GM12878 (cell line): ENCODE data around the gene SNX8. TPM values are rescaled to one million over a fixed set of nuclear protein-coding genes. Genes with fewer than 3 reads are reported as not detected.
A peak's percentile ranks its signal among the peaks of the same experiment; 100 is the strongest.

Experiments used
- ATAC-seq: fragments of 200-7000 bp; cut with Tn5 transposase; 3 replicates; pipeline ENCODE4 v1.9.1; 2020; ENCODE audit warnings: mild to moderate bottlenecking, moderate library complexity
- BruUV-seq: library from RNA; stranded (reverse); fragments of 400-500 nt; replicated peaks from 2 replicates; lab custom pipeline; 2021; lab: Mats Ljungman, UMichigan
- CTCF ChIA-PET: fragments of 300-600 bp; sonication (Branson Sonifier 250); formaldehyde crosslinking; extraction: SDS; loops from one replicate; lab custom pipeline; 2021; ENCODE audit warnings: inconsistent platforms; lab: Yijun Ruan, JAX
- POLR2A ChIA-PET: fragments of 350-600 bp; formaldehyde crosslinking; extraction: SDS; loops from one replicate; lab custom pipeline; 2021; ENCODE audit warnings: inconsistent platforms; lab: Charles Lee
- RAD21 ChIA-PET: fragments of 300-600 bp; sonication (Branson Sonifier 250); formaldehyde crosslinking; loops from one replicate; lab custom pipeline; 2023; ENCODE audit warnings: antibody characterized with exemption; ENCODE audit not compliant: unreplicated experiment; lab: Charles Lee
- SMC1A ChIA-PET: fragments of 300-600 bp; sonication (Branson Sonifier 250); formaldehyde crosslinking; loops from one replicate; lab custom pipeline; 2023; ENCODE audit not compliant: unreplicated experiment, uncharacterized antibody; lab: Charles Lee
- DNase-seq: peaks from one replicate; pipeline ENCODE4 v3.0.0-alpha.2; 2011; ENCODE audit warnings: low read depth, low spot score
- FAIRE-seq: peaks from 3 replicates; lab custom pipeline; 2011; peaks lifted over from hg19 to GRCh38; lab: Jason Lieb, UNC
- H2AFZ ChIP-seq: 2 replicates; pipeline ENCODE4 v1.6.0; 2011; ENCODE audit warnings: low read depth, low read length, control low read depth; ENCODE audit not compliant: control insufficient read depth
- H3K27ac ChIP-seq: 2 replicates; pipeline ENCODE4 v1.5.1; 2011; ENCODE audit warnings: control low read depth; ENCODE audit not compliant: control insufficient read depth, insufficient read depth
- H3K27me3 ChIP-seq, 2 experiments: replicated peaks in 1 of 2; 2 replicates each; pipeline versions ENCODE4 v1.6.0 to v1.6.1; 2011; ENCODE audit warnings: low read length in 1 of 2; ENCODE audit not compliant: control insufficient read depth in 2 of 2, insufficient read depth in 2 of 2
- H3K36me3 ChIP-seq, 2 experiments: 2 replicates each; pipeline ENCODE4 v1.5.1; 2011; ENCODE audit warnings: low read length in 1 of 2; ENCODE audit not compliant: control insufficient read depth in 2 of 2, insufficient read depth in 2 of 2
- H3K4me1 ChIP-seq: 2 replicates; pipeline ENCODE4 v1.6.1; 2011; ENCODE audit warnings: mild to moderate bottlenecking, low read length, moderate library complexity, mixed read lengths; ENCODE audit not compliant: control insufficient read depth, insufficient read depth
- H3K4me2 ChIP-seq: 2 replicates; pipeline ENCODE4 v1.6.0; 2011; ENCODE audit warnings: control low read depth; ENCODE audit not compliant: control insufficient read depth, insufficient read depth
- H3K4me3 ChIP-seq: fragments of 200-600 bp; sonication (generic); 2 replicates; pipeline ENCODE4 v1.5.1; 2016
- H3K79me2 ChIP-seq: 2 replicates; pipeline ENCODE4 v1.6.0; 2011; ENCODE audit warnings: low read length; ENCODE audit not compliant: control insufficient read depth, insufficient read depth
- H3K9ac ChIP-seq: 2 replicates; pipeline ENCODE4 v1.8.0; 2011; ENCODE audit warnings: low read length, control low read depth, mixed read lengths; ENCODE audit not compliant: control insufficient read depth, insufficient read depth
- H3K9me3 ChIP-seq: replicated peaks from 3 replicates; pipeline ENCODE4 v1.5.1; 2011; ENCODE audit warnings: mild to moderate bottlenecking, low read length; ENCODE audit not compliant: control insufficient read depth, insufficient read depth
- H4K20me1 ChIP-seq: 2 replicates; pipeline ENCODE4 v1.6.0; 2011; ENCODE audit not compliant: control insufficient read depth, insufficient read depth
- BCLAF1 ChIP-seq: fragments of 450-650 bp; IDR thresholded peaks from 2 replicates; pipeline ENCODE4 v1.6.1; 2017; ENCODE audit warnings: antibody characterized with exemption, mild to moderate bottlenecking, moderate library complexity
- ESRRA ChIP-seq: IDR thresholded peaks from 2 replicates; pipeline ENCODE4 v1.6.1; 2012; ENCODE audit warnings: mild to moderate bottlenecking, low read length, improper control_type of control experiment
- GATAD2B ChIP-seq: fragments of 450-650 bp; conservative IDR thresholded peaks from 2 replicates; pipeline ENCODE4 v1.6.1; 2017; ENCODE audit warnings: low read depth, mild to moderate bottlenecking, moderate library complexity
- MEF2B ChIP-seq: fragments of 450-650 bp; IDR thresholded peaks from 2 replicates; pipeline ENCODE4 v1.6.1; 2018; ENCODE audit warnings: mild to moderate bottlenecking, moderate library complexity; ENCODE audit not compliant: partially characterized antibody, poor library complexity, severe bottlenecking
- MYB ChIP-seq: fragments of 150-350 bp; IDR thresholded peaks from 2 replicates; pipeline ENCODE4 v1.6.1; 2014; ENCODE audit warnings: mild to moderate bottlenecking, low read depth, low read length, borderline replicate concordance
- NR2C1 ChIP-seq: fragments of 450-650 bp; IDR thresholded peaks from 2 replicates; pipeline ENCODE4 v1.6.1; 2017; ENCODE audit warnings: antibody characterized with exemption, mild to moderate bottlenecking, moderate library complexity
- PAX8 ChIP-seq: fragments of 450-650 bp; IDR thresholded peaks from 2 replicates; pipeline ENCODE4 v1.6.1; 2017; ENCODE audit warnings: mild to moderate bottlenecking, moderate library complexity
- PML ChIP-seq: IDR thresholded peaks from 2 replicates; pipeline ENCODE4 v1.6.1; 2012; ENCODE audit warnings: low read length, inconsistent platforms
- POLR2AphosphoS2 ChIP-seq: IDR thresholded peaks from 2 replicates; pipeline ENCODE4 v1.6.1; 2011; ENCODE audit warnings: low read depth, mild to moderate bottlenecking, low read length, improper control_type of control experiment, moderate library complexity
- POLR2AphosphoS5 ChIP-seq: IDR thresholded peaks from 2 replicates; pipeline ENCODE4 v1.6.1; 2011; ENCODE audit warnings: mild to moderate bottlenecking, low read length, inconsistent platforms
- SPI1 ChIP-seq: IDR thresholded peaks from 2 replicates; pipeline ENCODE4 v1.6.1; 2011; ENCODE audit warnings: low read depth, mild to moderate bottlenecking, low read length, moderate library complexity, borderline replicate concordance; ENCODE audit not compliant: insufficient read depth
- USF2 ChIP-seq: IDR thresholded peaks from 2 replicates; pipeline ENCODE4 v1.6.1; 2011; ENCODE audit warnings: low read depth, low read length, improper control_type of control experiment, borderline replicate concordance
- ZNF622 ChIP-seq: fragments of 450-650 bp; IDR thresholded peaks from 2 replicates; pipeline ENCODE4 v1.6.1; 2017; ENCODE audit warnings: mild to moderate bottlenecking, inconsistent platforms
- WGBS: methylation state at CpG from one replicate; pipeline ENCODE4 v1.1.6; 2016; ENCODE audit warnings: low lambda C conversion rate; ENCODE audit not compliant: insufficient replicate concordance, insufficient coverage; ENCODE audit errors: missing lambda C conversion rate; 5-methylcytosine and 5-hydroxymethylcytosine counted together
- in situ Hi-C: fragments of 300-500 bp; cut with MboI; formaldehyde crosslinking; loops from 9 replicates; pipeline ENCODE4 v1.14.3; 2018; ENCODE audit warnings: mixed read lengths
- intact Hi-C: fragments of 100-400 bp; cut with micrococcal nuclease; formaldehyde crosslinking; loops from one replicate; pipeline ENCODE4 v1.14.2; 2022; ENCODE audit not compliant: unreplicated experiment
- polyA plus RNA-seq, 11 experiments: library from polyadenylated mRNA; depleted of rRNA in 4 of 11; unstranded in 6 of 11; stranded (reverse) in 5 of 11; fragments of >200 nt; fragmentation: Nextera tagmentation in 4 of 11; fragmentation: Illumina TruSeq in 1 of 11; extraction: Ambion mirVana in 4 of 11; extraction: Trizol in 1 of 11; gene quantifications; 1 replicate in 1 of 11; 2 replicates in 10 of 11; pipeline versions ENCODE4 v1.2.1 to v1.2.3, GENCODE V29; 2011 to 2016; ENCODE audit warnings: inconsistent platforms in 2 of 11, missing spikeins in 2 of 11, low read depth in 1 of 11
- total RNA-seq, 4 experiments: library from RNA; depleted of rRNA in 3 of 4; stranded (reverse); fragments of >200 nt in 3 of 4; fragmentation: Illumina TruSeq in 1 of 4; extraction: Trizol in 1 of 4; gene quantifications; 2 replicates each; pipeline versions ENCODE4 v1.2.1 to v1.2.3, GENCODE V29; 2013 to 2021
- TF ChIP-seq, protein P1 (sequence below): IDR thresholded peaks from 2 replicates; pipeline ENCODE4 v1.6.1; 2011; ENCODE audit warnings: borderline replicate concordance, low read depth, mild to moderate bottlenecking, moderate library complexity, mixed read lengths, low read length; ENCODE audit not compliant: insufficient read depth; ENCODE audit errors: extremely low read length
- TF ChIP-seq, protein P2 (sequence below): IDR thresholded peaks from 2 replicates; pipeline ENCODE4 v1.6.1; 2011; ENCODE audit warnings: mild to moderate bottlenecking, low read depth, low read length, moderate library complexity; ENCODE audit not compliant: insufficient replicate concordance

The SNX8 gene
- total and polyA plus RNA-seq, 10 of the 15 experiments (the other 5 are each of a cell fraction or from before 2014, with no cell fraction given): 6.4 to 210 (median 97.6) TPM

DNA sequence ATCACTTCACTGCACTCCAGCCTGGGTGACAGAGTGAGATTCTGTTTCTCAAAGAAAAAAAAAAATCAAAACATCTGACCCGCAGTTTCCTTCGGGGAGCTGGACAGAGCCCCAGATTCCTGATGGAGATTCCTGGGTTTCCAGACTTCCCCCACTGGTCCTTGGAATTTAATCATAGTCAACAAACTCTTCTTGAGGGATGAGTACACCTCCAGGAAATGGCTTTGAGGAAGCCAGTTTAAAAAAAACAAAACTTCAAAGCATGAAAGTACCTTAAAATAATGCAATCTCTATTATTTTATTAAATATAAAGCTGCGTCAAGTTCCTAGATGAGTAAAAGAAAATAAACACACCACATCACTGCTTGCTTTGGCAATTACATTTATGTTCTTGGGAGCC lies 80.3 kb downstream of the SNX8 start (continued):
- TF ChIP-seq BCLAF1 (no peak), PML (no peak), POLR2AphosphoS2 (no peak)

GRCh38 chr7:2232766-2233520 lies 81.3 kb downstream of the SNX8 start, which contains the start of gene MAD1L1:
Gene MAD1L1, minus strand, starts transcription at chr7:2232945. Its CDS starts 2,812 bp downstream, at chr7:2230133.
- peak within 1 kb of the TSS; percentile 79 for H3K9ac ChIP-seq
- peak within 1 kb of the TSS; percentile 83 for H2AFZ ChIP-seq
- BruUV-seq: no TSS peak
- H3K9me3 ChIP-seq: no peaks in the 10 kb centered on the region
- 1% methylated on average over 47 of the region's 63 CpGs for WGBS
- intact Hi-C loops: no loop called here
- H3K36me3 ChIP-seq: peaks cover 7 to 10% of the 10 kb centered on the region in 2 experiments
- peaks cover 13% of the 10 kb centered on the region for H3K4me1 ChIP-seq
- no peaks in the 10 kb centered on the region for H4K20me1 ChIP-seq
- DNase-seq (no peak), ATAC-seq (peak; percentile 82), FAIRE-seq (no peak)
- H3K79me2 ChIP-seq: peaks cover 46% of the 10 kb centered on the region
- in situ Hi-C loops: no loop called here
- ChIA-PET POLR2A (interaction anchor here (1.2 to 2.9 kb wide), 3 partner anchors 9 to 115 kb away, joined by 3 to 10 read pairs (median 4); partner anchors contain the start of genes MRM2 and NUDT1), CTCF (interaction anchor here (0.6 to 1.9 kb wide), 4 partner anchors 16 to 125 kb away, joined by 3 to 13 read pairs (median 7); no protein-coding TSS in a partner anchor), RAD21 (interaction anchor here (0.8 to 1.5 kb wide), 6 partner anchors 9 to 654 kb away, joined by 3 to 6 read pairs (median 3); partner anchors contain the start of genes MRM2 and NUDT1), SMC1A (interaction anchor here (2.9 kb wide), 1 partner anchor 115 kb away, joined by 9 read pairs; no protein-coding TSS in a partner anchor)
- H3K4me2 ChIP-seq: peak within 1 kb of the TSS; percentile 77
- H3K27me3 ChIP-seq: no peaks in the 10 kb centered on the region
- H3K4me3 ChIP-seq: peak within 1 kb of the TSS; percentile 86
- peak within 1 kb of the TSS; percentile 86 for H3K27ac ChIP-seq
- no peak for TF ChIP-seq MYB
- no peak for TF ChIP-seq ESRRA
- no peak for TF ChIP-seq SPI1
- peak; percentile 37; the same call in 1 of the 2 replicates for TF ChIP-seq POLR2AphosphoS5
- TF ChIP-seq GATAD2B: peak; percentile 76; the same call in 1 of the 2 replicates
- TF ChIP-seq ZNF622: no peak
- TF ChIP-seq, protein P1, sequence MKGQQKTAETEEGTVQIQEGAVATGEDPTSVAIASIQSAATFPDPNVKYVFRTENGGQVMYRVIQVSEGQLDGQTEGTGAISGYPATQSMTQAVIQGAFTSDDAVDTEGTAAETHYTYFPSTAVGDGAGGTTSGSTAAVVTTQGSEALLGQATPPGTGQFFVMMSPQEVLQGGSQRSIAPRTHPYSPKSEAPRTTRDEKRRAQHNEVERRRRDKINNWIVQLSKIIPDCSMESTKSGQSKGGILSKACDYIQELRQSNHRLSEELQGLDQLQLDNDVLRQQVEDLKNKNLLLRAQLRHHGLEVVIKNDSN: no peak
- TF ChIP-seq, protein P2, sequence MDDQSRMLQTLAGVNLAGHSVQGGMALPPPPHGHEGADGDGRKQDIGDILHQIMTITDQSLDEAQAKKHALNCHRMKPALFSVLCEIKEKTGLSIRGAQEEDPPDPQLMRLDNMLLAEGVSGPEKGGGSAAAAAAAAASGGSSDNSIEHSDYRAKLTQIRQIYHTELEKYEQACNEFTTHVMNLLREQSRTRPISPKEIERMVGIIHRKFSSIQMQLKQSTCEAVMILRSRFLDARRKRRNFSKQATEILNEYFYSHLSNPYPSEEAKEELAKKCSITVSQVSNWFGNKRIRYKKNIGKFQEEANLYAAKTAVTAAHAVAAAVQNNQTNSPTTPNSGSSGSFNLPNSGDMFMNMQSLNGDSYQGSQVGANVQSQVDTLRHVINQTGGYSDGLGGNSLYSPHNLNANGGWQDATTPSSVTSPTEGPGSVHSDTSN: no peak
- no peak for TF ChIP-seq MEF2B
- no peak for TF ChIP-seq USF2
- no peak for TF ChIP-seq NR2C1
- TF ChIP-seq PAX8: peak; percentile 80; the same call in 1 of the 2 replicates
